NCI-H524 (cell line): ENCODE results near the gene CCL13.

ENCODE experiments used
- DNase-seq, 2 experiments: peaks; one replicate each; lab custom pipeline; 2025; lab: John Stamatoyannopoulos, UW

Gene CCL13

DNA sequence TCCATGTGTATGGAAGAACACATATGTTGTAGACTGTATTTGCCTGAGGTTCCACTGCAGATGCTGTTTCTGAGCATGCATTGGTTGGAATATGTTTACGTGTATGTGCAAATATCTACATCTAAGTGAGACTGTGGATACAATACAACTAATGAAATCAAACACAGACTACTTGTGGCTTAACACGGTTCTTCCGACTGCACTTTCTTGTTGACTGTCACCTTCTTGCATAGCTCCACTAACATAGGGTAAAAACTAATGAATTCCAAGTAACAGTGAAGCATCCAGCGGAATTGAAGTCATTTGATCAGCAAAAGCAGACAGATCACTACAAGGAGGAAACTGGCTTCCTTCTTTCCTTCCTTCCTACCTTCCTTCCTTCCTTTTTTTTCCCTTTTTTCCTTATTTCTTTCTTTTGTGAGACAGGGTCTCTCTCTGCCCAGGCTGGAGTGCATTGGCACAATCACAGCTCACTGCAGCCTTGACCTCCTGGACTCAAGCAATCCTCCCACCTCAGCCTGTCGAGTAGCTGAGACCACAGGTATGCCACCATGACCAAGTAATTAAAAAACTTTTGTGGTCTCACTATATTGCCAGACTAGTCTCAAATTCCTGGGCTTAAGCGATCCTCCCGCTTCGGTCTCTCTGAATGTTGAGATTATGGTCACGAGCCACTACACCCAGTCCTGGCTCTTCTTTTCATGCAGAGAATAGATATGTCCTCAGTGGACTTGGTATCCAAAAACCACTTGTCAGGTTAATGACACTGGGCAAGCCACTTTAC lies 28.7 kb downstream of the CCL13 start:
- DNase-seq, result no peak

DNA sequence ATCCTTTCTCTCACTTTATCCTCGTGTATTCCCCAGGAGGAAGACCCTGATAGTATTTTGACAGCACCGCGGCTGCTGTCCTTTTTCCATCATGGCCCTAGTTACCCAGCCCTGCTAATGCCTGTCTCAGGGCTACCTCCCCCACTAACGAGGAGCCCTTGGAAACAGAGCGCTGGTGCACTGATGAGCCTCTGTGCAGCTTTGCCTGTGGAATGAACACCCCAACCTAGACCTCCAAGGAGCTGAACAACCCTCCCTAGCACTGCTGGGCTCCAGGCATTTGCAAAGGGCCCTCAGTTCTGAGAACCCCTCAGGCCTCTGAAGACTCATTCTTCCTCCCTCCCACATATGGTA lies 30.0 kb downstream of the CCL13 start:
- no peak for DNase-seq

DNA sequence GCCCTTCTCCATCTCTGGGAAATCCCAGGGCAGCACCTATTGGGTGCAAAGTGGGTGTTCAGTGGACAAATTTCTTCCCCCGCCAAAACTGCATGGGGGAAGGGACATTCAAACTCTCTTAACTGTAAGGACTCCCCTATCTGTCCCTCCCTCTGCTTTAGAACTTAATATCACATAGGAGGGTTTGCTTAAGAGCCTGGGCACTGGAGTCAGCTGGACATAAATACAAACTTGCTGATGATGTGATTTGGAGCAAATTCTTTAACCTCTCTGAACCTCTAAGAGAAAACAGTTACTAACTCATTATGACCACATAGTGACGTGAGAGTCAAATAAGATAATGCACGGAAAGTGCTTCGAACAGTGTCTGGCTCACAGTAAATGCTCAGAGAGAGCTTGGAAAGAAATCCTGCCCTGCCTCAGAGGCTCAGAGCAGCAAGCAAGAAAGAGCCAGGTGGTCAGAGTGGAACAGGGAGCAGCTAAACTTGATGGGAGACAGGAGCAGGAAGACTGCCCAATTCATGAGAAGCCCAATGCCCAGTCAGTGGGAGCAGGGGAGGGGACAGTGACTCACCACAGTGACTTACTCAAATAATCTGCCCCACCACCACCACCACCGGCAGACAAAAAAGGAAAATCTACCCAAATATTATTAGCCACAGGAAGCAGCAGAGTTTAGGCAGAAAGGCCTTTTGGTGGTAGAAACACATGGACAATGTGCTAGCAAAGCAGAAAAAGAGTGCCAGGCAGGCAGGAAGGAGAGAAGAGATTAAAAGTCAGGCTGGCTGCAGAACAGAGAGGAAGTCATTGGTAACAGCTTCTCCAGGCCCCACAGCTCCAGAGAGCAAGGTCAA lies 30.6 kb downstream of the CCL13 start:
- no peak for DNase-seq

DNA sequence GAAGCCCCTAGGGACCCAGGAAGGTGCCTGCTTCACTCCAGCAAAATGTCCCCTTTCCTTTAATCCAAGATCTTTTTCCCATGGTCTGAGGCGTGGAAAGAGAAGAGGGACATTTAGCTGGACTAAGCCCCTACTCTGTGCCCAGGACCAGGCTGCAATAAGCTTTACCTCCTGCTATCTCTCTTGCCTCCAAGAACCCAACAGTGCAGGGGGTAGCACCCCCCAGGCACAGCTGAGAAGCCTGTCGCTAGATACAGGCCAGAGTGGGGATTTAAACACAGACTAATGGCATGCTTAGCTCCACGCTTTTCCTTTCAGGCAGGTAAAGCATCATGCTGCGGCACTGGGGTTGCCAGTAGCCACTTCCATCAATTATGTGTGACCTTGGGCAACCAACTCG lies 31.3 kb downstream of the CCL13 start:
- DNase-seq, result no peak

DNA sequence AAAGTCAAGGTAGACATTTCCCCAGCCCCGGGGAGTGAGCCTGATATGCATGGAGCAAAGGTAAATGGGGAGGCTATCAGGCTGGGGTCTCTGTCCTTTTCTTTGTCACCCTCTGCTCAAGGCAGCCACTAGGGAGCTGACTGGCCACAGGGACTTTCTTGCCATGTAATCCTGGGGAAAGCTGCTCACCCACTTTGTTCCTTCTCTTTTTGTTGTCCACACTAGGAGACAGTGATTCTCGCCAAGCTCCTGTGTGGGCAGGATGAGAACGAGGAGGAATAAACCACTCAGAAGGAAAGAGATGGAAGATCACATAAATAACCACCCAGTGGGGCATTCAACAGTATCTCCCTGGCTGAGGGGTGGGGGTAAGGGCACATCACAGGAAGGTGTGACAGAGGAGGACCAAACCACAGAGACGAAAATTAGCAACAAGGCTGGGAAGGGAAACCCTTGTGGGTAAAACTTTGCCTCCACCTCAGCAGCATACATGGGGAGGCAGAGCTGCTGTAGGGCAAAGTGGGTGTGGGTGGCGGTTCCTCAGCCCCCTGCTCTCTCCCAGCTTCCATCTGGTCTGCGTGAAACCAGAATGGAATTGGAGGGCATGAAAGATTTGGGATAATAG lies 33.0 kb downstream of the CCL13 start:
- no peak for DNase-seq

DNA sequence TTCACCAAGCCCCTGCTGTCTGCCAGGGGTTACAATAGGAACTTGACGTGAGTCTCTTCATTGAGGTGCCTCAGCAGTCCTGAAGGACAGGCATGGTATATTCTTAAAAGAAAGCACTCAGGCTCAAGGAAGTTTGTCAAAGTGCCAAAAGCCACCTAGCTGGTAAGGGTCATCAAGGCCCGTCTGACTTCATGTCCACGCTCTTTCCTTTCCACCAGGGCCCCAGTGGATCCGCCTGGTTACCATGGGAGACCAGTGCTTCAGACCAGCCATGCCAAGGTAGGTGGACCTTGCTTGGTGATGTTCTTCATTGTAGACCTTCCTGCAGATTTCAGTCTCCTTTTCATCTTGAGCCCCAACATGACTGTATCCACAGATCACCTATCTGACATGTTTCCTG lies 34.4 kb downstream of the CCL13 start:
- DNase-seq, result no peak

DNA sequence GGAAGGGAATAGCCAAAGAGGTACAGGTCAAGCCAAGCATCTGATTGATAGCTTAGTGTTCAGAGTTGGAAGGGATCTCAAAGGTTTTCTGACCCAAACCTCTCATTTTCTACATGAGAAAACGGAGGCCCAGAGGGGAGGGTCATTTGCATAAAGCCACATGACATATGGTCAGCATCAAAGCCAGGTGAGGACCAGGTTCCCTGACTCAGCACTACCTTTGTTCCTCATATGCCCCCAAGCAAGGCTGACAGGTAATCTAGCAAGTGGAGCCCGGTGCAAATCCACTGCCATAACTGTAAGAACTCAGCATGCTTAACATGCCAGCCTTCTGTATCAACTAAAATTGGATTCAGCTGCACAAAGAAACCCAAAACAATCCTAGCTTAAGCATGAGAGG lies 35.0 kb downstream of the CCL13 start:
- no peak for DNase-seq

DNA sequence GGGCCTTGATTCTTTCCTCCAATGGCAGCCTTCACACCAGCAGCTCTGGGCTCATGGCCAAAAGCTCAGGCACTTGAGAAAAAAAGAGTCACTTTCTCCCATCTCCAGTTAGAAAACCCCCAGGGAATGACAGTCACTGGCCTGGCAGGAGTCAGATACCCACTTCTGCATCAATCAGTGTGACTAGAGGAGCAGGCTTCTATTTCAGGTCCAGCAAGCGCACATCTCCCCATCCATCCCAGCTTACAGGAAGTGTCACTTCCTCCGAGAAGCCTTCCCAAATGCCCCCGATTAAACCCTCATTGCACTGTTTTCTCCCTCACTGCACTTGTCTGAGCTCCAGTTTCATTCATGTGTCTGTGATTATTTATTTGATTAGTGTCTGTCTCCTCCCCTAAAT lies 37.1 kb downstream of the CCL13 start:
- no peak for DNase-seq

DNA sequence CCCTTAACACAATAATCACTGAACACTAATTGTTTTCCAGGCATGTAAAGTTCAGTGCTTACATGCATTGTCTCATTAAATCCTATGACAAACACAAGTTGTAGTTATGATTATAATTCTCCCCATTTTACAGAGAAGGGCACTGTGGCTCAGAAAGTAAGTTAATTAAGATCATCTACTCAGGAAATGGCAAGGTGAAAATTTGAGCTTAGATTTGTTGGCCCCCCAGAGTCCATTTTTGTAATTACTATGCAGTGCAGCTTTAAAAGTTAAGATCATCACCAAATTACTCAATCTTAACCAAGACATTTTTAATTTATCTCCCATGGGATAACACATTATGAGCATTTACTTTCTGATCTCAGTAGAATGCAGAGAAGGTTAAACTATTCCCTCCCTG lies 41.0 kb downstream of the CCL13 start:
- DNase-seq, result no peak

DNA sequence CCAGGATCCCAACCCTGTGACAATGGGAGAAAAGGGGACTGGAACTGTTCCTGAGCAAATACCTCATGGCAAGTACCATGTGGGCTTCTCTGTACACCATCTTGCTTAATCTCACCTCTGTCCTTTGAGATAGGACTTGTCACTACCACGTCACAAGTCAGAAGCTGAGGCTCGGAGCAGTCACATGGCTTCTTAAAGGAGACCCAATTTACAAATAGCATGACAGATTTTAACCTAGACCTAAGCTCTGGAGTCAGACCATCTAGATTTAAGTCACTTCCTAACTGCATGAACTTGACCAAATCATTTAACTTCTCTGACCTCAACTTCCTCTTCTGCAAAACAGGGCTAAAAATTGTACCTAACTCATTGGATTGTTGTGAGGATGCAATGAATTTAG lies 42.7 kb downstream of the CCL13 start:
- no peak for DNase-seq

DNA sequence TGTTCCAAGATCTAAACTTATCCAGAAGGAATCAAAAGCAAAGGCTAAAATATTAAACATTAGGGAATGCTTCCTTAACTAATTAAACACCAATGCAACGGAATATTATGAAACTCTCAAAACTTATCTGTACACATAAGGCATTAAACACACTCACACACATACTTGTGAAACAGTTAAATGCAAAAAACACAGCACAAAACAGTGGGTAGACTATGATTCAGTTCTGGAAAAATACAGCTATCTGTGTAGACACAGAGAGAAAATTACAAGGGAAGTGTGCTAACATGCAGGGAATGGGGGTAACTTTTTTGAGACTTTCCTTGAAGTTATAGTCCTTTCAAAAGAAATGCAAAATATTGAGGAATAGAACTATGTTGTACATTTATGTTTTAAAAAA lies 43.4 kb downstream of the CCL13 start:
- no peak for DNase-seq

DNA sequence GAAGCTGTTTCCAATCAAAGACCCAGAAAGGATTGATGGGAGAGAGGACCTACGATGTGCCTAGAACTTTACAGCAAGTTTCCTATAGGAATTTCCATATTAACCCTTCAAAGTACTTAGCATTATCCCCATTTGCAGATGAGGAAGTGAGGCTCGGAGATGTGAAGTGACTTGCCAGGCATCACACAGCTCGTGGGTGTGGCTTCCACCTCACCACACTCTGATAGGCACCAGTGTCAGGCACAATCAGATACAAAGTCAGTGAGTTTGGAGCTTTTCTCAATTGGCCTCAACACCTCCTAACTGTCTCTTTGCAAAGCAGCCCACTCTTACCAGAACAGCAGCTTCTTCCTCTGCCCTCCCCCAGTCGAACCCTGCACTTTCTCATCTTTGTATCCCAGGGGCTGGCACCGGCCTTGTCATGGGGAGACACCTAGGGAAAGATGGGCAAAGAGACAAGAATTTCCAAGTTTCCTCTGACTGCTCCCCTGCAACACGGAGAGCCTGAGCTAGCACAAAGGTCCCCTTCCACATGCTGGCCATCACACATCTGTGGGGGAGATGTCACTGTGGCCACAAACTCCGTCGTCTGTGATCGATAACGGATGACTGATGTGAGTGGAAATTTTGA lies 44.1 kb downstream of the CCL13 start:
- DNase-seq, result no peak

DNA sequence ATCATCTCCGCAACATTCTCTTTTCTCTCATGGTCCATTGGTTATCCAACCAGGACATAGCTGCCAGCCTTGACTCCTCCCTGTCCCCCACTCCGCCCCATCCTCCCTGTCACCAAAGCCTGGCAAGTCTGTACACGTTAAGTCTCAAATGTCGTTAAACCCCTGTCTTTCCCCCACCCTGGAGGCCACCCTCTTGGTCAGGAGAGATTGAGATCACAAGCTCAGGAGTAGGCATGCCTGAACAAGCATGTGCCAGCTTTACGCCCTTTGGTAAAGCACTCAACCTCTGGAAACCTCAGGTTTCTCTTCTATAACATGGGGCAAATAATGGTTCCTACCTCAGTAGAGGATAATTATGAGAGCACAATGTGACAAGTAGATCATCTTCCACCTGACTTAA lies 44.9 kb downstream of the CCL13 start:
- no peak for DNase-seq

DNA sequence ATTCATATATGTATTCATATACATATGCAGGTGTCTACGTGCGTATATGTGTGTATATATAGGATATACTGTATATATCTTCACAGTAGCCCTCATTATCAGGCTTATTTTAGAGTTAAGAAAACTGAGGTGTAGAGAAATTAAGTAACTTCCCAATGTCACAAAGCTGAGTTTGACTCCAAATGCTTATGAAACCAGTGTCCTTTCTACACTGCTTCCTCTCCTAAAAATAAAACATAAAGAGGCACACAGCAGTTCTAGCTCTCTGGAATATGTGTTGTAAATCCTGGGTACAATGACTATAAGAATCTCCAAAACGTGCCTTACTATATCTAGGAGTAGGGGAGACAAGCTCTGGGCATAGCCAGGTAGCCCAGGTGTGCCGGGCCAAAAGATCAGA lies 46.7 kb downstream of the CCL13 start:
- no peak for DNase-seq

DNA sequence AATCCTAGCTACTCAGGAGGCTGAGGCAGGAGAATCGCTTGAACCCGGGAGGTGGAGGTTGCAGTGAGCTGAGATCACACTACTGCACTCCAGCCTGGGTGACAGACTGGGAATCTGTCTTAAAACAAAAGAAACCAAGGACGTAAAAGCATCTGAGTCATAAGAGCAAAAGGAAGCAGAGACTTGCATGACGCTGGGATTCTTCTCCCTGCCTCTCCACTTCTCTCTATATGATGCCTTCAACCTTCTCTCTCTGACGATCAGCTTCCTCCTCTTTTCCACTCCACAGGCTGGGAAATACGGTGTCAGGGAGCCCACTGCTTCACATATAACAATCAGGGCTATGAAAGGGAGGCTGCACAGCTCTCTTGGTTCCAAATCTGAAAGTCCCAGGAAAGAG lies 49.9 kb downstream of the CCL13 start:
- no peak for DNase-seq
